RWPE2 (cell line): ENCODE measurements around the gene LHX6.
A peak's percentile ranks its signal among the peaks of the same experiment; 100 is the strongest.

Experiments used
- ATAC-seq: fragments of 200-7000 bp; cut with Tn5 transposase; 3 replicates; pipeline ENCODE4 v1.9.1; 2021; ENCODE audit warnings: low read depth
- DNase-seq: peaks from one replicate; pipeline ENCODE4 v3.0.0-alpha.2; 2020; ENCODE audit warnings: low spot score
- H3K27ac ChIP-seq: fragments of 450-650 bp; 2 replicates; pipeline ENCODE4 v1.5.1; 2017; ENCODE audit warnings: mild to moderate bottlenecking; ENCODE audit not compliant: poor library complexity, severe bottlenecking
- H3K27me3 ChIP-seq: fragments of 250-450 bp; sonication (Bioruptor Pico); 2 replicates; pipeline ENCODE4 v1.5.1; 2021; ENCODE audit warnings: mild to moderate bottlenecking, moderate library complexity; ENCODE audit not compliant: insufficient read depth, poor library complexity, severe bottlenecking
- H3K36me3 ChIP-seq: fragments of 250-450 bp; sonication (Bioruptor Pico); 2 replicates; pipeline ENCODE4 v1.5.1; 2020; ENCODE audit warnings: low read depth, mild to moderate bottlenecking, moderate library complexity
- H3K4me1 ChIP-seq: fragments of 250-450 bp; sonication (Bioruptor Pico); 2 replicates; pipeline ENCODE4 v1.5.1; 2021; ENCODE audit warnings: mild to moderate bottlenecking, moderate library complexity; ENCODE audit not compliant: insufficient read depth, poor library complexity, severe bottlenecking
- H3K4me3 ChIP-seq: fragments of 250-450 bp; sonication (Bioruptor Pico); 2 replicates; pipeline ENCODE4 v1.5.1; 2021; ENCODE audit warnings: mild to moderate bottlenecking, moderate library complexity; ENCODE audit not compliant: severe bottlenecking
- H3K9me3 ChIP-seq: fragments of 250-450 bp; sonication (Bioruptor Pico); 2 replicates; pipeline ENCODE4 v1.5.1; 2021; ENCODE audit warnings: mild to moderate bottlenecking, moderate library complexity; ENCODE audit not compliant: severe bottlenecking
- CTCF ChIP-seq: fragments of 450-650 bp; IDR thresholded peaks from one replicate; pipeline ENCODE4 v1.5.1; 2017; ENCODE audit warnings: mild to moderate bottlenecking, moderate library complexity; ENCODE audit not compliant: poor library complexity, severe bottlenecking

Gene LHX6

GRCh38 chr9:122252796-122253195 is 24.0 kb upstream of the LHX6 start:
- peaks cover 17% of the 10 kb centered on the region for H3K4me1 ChIP-seq
- ATAC-seq = no peak
- no peak for TF ChIP-seq CTCF
- no peak for DNase-seq
- H3K27me3 ChIP-seq = no peaks in the 10 kb centered on the region
- H3K27ac ChIP-seq = no peak overlapping the region
- H3K36me3 ChIP-seq = peaks cover 54% of the 10 kb centered on the region
- H3K9me3 ChIP-seq = no peaks in the 10 kb centered on the region
- H3K4me3 ChIP-seq = no peak overlapping the region

DNA sequence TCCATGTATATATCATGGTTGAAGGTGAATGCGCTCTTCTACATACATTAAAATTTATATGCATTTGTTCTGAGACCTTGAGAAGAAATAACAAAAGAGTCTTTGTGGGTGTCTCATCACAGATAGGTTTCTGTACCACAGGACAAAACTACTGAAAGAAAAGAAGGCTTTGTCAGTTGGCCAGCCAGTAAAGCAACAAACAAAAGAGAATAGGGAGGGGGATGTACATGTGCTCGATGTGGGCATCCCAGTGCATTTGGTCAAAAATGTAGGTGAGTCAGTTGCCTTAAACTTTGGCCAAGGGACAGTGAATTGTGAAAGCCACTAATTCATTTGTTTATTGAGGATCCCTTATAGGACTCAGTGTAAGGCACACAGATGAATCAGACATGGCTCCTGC is 22.6 kb upstream of the LHX6 start:
- peaks cover 18% of the 10 kb centered on the region for H3K4me1 ChIP-seq
- no peak overlapping the region for H3K4me3 ChIP-seq
- H3K9me3 ChIP-seq = no peaks in the 10 kb centered on the region
- ATAC-seq (no peak), DNase-seq (no peak)
- no peak for TF ChIP-seq CTCF
- H3K27ac ChIP-seq = peak overlapping the region; percentile 21
- peaks cover 51% of the 10 kb centered on the region for H3K36me3 ChIP-seq
- no peaks in the 10 kb centered on the region for H3K27me3 ChIP-seq

DNA sequence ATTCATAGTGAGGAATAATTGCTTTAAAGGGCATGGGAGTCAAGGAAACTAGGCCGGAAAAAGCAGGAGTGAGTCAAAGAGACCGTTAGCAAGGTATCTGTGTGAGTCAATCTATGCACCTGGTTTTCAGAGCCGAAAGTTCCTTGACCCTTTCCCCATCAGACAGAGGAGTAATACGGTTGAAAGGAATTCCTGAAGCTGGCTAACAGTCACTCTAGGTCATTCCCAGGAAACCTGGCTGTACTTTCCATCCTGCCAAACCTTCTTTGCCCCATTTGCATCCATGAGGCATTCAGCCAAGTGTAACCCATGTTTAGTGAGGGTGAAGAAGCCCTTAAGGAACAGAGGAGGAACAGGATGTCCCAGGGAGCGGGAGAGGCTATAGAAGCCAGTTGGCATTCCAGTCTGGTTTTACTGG is 19.7 kb upstream of the LHX6 start:
- H3K4me1 ChIP-seq = peaks cover 18% of the 10 kb centered on the region
- DNase-seq (peak; percentile 70), ATAC-seq (peak; percentile 96)
- no peaks in the 10 kb centered on the region for H3K27me3 ChIP-seq
- H3K9me3 ChIP-seq = no peaks in the 10 kb centered on the region
- peak overlapping the region; percentile 99 for H3K27ac ChIP-seq
- no peak for TF ChIP-seq CTCF
- peaks cover 67% of the 10 kb centered on the region for H3K36me3 ChIP-seq
- no peak overlapping the region for H3K4me3 ChIP-seq

- Histone ChIP-seq H3K9me3 (no peaks in the 10 kb centered on the region), H3K4me1 (peaks cover 18% of the 10 kb centered on the region), H3K27ac (peak overlapping the region; percentile 99), H3K27me3 (no peaks in the 10 kb centered on the region), H3K4me3 (no peak overlapping the region), H3K36me3 (peaks cover 81% of the 10 kb centered on the region)
- DNase-seq = no peak
- ATAC-seq = no peak
- TF ChIP-seq CTCF = no peak
Measured at GRCh38 chr9:122246666-122247065, 17.9 kb upstream of the LHX6 start.

DNA sequence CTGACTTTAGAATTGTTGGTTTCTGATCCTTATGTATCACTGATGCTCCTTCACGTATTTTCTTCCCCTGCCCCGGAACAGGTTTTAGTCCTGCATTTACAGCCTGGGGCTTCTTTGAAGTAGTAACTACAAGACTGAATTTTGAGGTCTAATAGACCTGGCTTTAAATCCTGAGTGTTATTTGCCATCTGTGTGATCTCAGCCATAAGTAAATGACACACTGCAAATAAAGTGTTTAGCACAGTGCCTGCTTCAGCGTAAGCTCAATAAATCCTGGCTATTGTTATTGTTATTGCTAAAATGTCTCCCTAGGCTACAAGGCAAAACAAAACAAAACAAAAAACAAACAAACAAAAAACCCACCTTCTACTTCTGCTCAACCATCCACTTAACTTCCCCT is 15.6 kb upstream of the LHX6 start:
- Histone ChIP-seq H3K36me3 (peaks cover 74% of the 10 kb centered on the region), H3K9me3 (no peaks in the 10 kb centered on the region), H3K27ac (no peak overlapping the region), H3K4me1 (peaks cover 15% of the 10 kb centered on the region), H3K27me3 (no peaks in the 10 kb centered on the region), H3K4me3 (no peak overlapping the region)
- DNase-seq (no peak), ATAC-seq (no peak)
- no peak for TF ChIP-seq CTCF
